ENCODE data around the gene ACO2. TPM values are rescaled to one million over a fixed set of nuclear protein-coding genes. Genes with fewer than 3 reads are reported as not detected.

The ACO2 gene
- total and polyA plus RNA-seq, 2 of the 13 experiments (the other 11 are each of a cell fraction or from before 2014, with no cell fraction given): 19.2 to 45.6 TPM

DNA sequence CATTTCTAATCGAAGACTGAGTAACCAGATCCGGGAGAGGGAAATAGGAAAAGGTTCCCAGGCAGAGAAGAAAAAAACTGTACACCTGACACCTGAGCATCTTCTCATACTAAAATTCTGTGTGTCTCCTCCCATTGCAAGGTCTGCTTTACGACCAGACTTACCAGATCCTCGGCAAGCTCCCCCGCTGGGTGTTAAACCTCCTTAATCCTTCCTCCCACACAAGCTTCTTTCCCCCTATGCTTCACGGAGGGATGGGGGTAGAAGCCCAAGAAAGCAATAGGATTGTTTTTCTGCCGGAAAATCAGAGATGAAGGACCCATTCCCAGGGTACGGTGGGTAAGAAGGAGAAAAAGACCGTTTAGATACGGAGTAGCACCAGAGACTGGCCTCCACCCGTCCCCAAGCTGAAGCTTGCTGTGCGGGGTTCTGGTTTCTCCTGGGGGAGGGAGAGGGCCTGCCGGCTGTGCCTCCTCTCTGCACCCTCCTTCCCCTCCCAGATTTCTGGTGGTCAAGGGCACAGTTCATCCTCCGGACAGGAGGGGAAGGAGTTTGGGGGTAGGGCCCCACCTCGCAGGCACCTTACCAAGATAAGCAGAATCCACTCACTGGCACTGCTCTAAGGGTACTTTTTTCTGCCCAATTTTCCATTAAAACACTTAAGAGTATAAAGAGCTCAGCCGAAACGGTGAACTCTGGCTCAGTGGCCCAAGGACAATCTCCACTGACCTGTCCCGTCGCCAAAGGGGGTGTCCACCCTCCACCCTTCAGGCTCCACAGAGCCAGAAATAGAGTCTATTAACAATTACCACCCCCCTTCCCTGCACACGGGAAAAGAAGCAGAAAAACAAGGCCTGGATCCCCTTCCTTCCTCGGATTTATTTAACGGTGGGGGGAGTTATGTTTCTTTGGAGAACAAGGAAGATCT lies 23.5 kb upstream of the ACO2 start:
- Histone ChIP-seq H3K4me1 (ENCODE audit: insufficient read depth, low read length) (peaks cover 27% of the 10 kb centered on the region), H3K27ac (ENCODE audit: extremely low read length, insufficient read depth, low read length) (peak overlapping the region; percentile 100), H3K27me3 (ENCODE audit: control insufficient read depth in 1 of 2, insufficient read depth in 2 of 2, low read length in 2 of 2) (no peaks in the 10 kb centered on the region; a peak in 1 of 5 replicates), H3K9me3 (ENCODE audit: low read length) (no peaks in the 10 kb centered on the region), H3K4me3 (replicated peaks in 1 of 3; ENCODE audit: insufficient read depth in 1 of 3, low read depth in 2 of 3, low read length in 3 of 3) (peak overlapping the region; percentile 89 to 97 (median 90)), H3K36me3 (replicated peaks in 1 of 2; ENCODE audit: control insufficient read depth in 1 of 2, insufficient read depth in 2 of 2, low read length in 2 of 2) (peaks cover 4 to 9% of the 10 kb centered on the region in 2 experiments; a peak in 3 of 5 replicates), H3K4me2 (ENCODE audit: low read depth, low read length) (peak overlapping the region; percentile 93), H2AFZ (ENCODE audit: low read length) (no peak overlapping the region), H3K79me2 (ENCODE audit: insufficient read depth, low read length) (peaks cover 60% of the 10 kb centered on the region), H3K9ac (ENCODE audit: insufficient read depth, low read depth, low read length) (peak overlapping the region; percentile 99), H4K20me1 (ENCODE audit: insufficient read depth, low read length) (peaks cover 9% of the 10 kb centered on the region)
- intact Hi-C loops (cut with micrococcal nuclease; ENCODE audit: unreplicated experiment): loop anchor here (10.0 kb wide), 1 partner anchor 161 kb away; the partner anchor contains the start of gene RANGAP1
- in situ Hi-C loops (cut with HindIII; ENCODE audit: extremely low pct_ligation_motif_present, low pct_unique_long_range_greater_than_20kb): no loop called here
- CTCF ChIA-PET (ENCODE audit: low intra/inter-chr PET ratio, low total read pairs): no interaction called here
- DNase-seq (ENCODE audit: low spot score) (no peak), FAIRE-seq (no peak), ATAC-seq (no peak)
- TSS peak; percentile 48 for BruUV-seq (replicated peaks)
- POLR2A ChIA-PET: interaction anchor here (0.8 to 5.2 kb wide), 18 partner anchors 8 to 176 kb away, joined by 3 to 122 read pairs (median 6); partner anchors contain the start of genes ACO2, DESI1, PHF5A and PMM1
- WGBS (ENCODE audit: low lambda C conversion rate): under 1% methylated on average over 22 of the region's 22 CpGs
- no peak for TF ChIP-seq EHMT2 (IDR thresholded peaks at IDR 0.05; ENCODE audit: borderline replicate concordance, low read depth, low read length)
- TF ChIP-seq ZSCAN9 (CRISPR knock-in tag; IDR thresholded peaks at IDR 0.05; ENCODE audit: borderline replicate concordance): no peak
- TF ChIP-seq ATF7-NPFF (CRISPR knock-in tag; IDR thresholded peaks at IDR 0.05; ENCODE audit: low read depth): 0 out of 2 replicates have a peak, but pooled peaks have one; percentile 31
- TF ChIP-seq SAP130 (CRISPR knock-in tag; IDR thresholded peaks at IDR 0.05; ENCODE audit: low read depth): peak; percentile 19; the same call in 1 of the 2 replicates
- TF ChIP-seq ZNF333 (CRISPR knock-in tag; IDR thresholded peaks at IDR 0.05; ENCODE audit: borderline replicate concordance): no peak
- TF ChIP-seq HMG20A (CRISPR knock-in tag; IDR thresholded peaks at IDR 0.05; ENCODE audit: borderline replicate concordance): no peak
- TF ChIP-seq, protein P1, sequence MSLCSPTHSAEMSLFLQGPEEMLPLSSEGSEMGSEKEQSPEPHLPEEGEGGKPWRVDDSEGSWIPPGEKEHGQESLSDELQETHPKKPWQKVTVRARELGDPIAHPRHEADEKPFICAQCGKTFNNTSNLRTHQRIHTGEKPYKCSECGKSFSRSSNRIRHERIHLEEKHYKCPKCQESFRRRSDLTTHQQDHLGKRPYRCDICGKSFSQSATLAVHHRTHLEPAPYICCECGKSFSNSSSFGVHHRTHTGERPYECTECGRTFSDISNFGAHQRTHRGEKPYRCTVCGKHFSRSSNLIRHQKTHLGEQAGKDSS (CRISPR knock-in tag; IDR thresholded peaks at IDR 0.05; ENCODE audit: borderline replicate concordance, low read depth): no peak
- no peak for TF ChIP-seq PPARG (CRISPR knock-in tag; conservative IDR thresholded peaks at IDR 0.05)
- TF ChIP-seq ZNF879 (CRISPR knock-in tag; IDR thresholded peaks at IDR 0.05): 0 out of 2 replicates have a peak, but pooled peaks have one; percentile 22
- 0 out of 2 replicates have a peak, but pooled peaks have one; percentile 2 for TF ChIP-seq ZNF850 (CRISPR knock-in tag; conservative IDR thresholded peaks at IDR 0.05)
- 0 out of 2 replicates have a peak, but pooled peaks have one; percentile 11 for TF ChIP-seq ZNF816 (CRISPR knock-in tag; IDR thresholded peaks at IDR 0.05; ENCODE audit: borderline replicate concordance)
- no peak for TF ChIP-seq HMGA1 (CRISPR knock-in tag; conservative IDR thresholded peaks at IDR 0.05)
- peak; percentile 11 for TF ChIP-seq ASH2L (IDR thresholded peaks at IDR 0.05; ENCODE audit: insufficient read length, low read depth, low read length)
- TF ChIP-seq, protein P2, sequence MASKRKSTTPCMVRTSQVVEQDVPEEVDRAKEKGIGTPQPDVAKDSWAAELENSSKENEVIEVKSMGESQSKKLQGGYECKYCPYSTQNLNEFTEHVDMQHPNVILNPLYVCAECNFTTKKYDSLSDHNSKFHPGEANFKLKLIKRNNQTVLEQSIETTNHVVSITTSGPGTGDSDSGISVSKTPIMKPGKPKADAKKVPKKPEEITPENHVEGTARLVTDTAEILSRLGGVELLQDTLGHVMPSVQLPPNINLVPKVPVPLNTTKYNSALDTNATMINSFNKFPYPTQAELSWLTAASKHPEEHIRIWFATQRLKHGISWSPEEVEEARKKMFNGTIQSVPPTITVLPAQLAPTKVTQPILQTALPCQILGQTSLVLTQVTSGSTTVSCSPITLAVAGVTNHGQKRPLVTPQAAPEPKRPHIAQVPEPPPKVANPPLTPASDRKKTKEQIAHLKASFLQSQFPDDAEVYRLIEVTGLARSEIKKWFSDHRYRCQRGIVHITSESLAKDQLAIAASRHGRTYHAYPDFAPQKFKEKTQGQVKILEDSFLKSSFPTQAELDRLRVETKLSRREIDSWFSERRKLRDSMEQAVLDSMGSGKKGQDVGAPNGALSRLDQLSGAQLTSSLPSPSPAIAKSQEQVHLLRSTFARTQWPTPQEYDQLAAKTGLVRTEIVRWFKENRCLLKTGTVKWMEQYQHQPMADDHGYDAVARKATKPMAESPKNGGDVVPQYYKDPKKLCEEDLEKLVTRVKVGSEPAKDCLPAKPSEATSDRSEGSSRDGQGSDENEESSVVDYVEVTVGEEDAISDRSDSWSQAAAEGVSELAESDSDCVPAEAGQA (IDR thresholded peaks at IDR 0.05; ENCODE audit: low read depth): no peak
- TF ChIP-seq, protein P2 (CRISPR knock-in tag; IDR thresholded peaks at IDR 0.05; ENCODE audit: borderline replicate concordance): no peak
- peak; percentile 40; the same call in 1 of the 2 replicates for TF ChIP-seq KDM5A (IDR thresholded peaks at IDR 0.05; ENCODE audit: borderline replicate concordance, low read length)
- TF ChIP-seq ARNT2 (CRISPR knock-in tag; IDR thresholded peaks at IDR 0.05; ENCODE audit: low read depth): 0 out of 2 replicates have a peak, but pooled peaks have one; percentile 13

Measured in HepG2 (cell line).